ENCODE measurements around the gene CSHL1. TPM values are rescaled to one million over a fixed set of nuclear protein-coding genes. Genes with fewer than 3 reads are reported as not detected.

CSHL1 gene
- total RNA-seq, 4 donors from 2014 or later = not detected

- TF ChIP-seq, protein P1, sequence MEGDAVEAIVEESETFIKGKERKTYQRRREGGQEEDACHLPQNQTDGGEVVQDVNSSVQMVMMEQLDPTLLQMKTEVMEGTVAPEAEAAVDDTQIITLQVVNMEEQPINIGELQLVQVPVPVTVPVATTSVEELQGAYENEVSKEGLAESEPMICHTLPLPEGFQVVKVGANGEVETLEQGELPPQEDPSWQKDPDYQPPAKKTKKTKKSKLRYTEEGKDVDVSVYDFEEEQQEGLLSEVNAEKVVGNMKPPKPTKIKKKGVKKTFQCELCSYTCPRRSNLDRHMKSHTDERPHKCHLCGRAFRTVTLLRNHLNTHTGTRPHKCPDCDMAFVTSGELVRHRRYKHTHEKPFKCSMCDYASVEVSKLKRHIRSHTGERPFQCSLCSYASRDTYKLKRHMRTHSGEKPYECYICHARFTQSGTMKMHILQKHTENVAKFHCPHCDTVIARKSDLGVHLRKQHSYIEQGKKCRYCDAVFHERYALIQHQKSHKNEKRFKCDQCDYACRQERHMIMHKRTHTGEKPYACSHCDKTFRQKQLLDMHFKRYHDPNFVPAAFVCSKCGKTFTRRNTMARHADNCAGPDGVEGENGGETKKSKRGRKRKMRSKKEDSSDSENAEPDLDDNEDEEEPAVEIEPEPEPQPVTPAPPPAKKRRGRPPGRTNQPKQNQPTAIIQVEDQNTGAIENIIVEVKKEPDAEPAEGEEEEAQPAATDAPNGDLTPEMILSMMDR (IDR thresholded peaks at IDR 0.05; ENCODE audit: low read depth) = no peak
These were observed 33.9 kb upstream of the CSHL1 start for GRCh38 chr17:63944736-63945499.

GRCh38 chr17:63943745-63944144 is 32.7 kb upstream of the CSHL1 start:
- TF ChIP-seq, protein P1 (IDR thresholded peaks at IDR 0.05; ENCODE audit: low read depth) = no peak

DNA sequence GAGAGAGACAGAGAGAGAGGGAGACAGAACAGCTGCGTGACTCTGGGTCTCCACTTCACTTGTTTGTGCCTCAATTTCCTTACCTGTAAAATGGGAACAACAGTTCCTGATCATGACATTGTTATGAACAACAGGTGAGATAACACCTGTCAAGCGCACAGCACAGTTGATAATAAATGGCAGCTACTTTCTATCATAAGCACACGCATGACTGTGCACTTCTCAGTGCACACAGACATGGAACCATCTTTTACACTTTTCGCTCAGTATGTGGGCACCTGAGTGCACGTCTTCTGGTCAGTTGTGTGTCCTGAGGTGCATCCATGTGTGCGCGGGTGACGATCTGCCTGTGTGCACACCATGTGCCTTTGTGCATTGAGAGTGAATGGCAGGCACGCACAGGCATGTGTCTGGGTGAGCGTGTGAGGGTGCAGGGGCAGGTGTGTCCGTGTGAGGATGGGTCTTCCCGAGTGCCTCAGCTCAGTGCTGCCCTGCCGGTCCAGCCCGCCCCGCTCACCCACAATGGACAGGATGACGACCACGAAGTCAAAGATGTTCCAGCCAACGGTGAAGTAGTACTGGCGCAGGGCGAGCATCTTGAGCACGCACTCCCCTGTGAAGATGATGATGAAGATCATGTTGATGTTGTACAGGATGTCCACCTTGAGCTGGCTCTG is 31.4 kb upstream of the CSHL1 start:
- TF ChIP-seq, protein P1 (IDR thresholded peaks at IDR 0.05; ENCODE audit: low read depth) = no peak

DNA sequence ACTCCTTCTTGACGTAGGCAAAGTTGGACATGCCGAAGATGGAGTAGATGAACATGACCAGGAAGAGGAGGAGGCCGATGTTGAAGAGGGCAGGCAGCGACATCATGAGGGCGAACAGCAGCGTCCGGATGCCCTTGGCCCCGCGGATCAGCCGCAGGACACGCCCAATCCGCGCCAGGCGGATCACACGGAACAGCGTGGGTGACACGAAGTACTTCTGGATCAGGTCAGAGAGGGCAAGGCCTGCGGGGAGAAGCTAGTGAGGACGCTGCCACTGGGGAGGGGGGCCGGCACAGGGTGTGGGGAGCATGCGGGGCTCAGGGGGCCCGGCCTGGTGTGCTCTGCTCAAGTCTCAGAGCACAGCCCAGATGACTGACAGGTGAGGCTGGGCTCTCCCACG is 30.7 kb upstream of the CSHL1 start:
- TF ChIP-seq, protein P1 (IDR thresholded peaks at IDR 0.05; ENCODE audit: low read depth) = no peak

- TF ChIP-seq, protein P1 (IDR thresholded peaks at IDR 0.05; ENCODE audit: low read depth) = no peak
These were observed 30.1 kb upstream of the CSHL1 start for GRCh38 chr17:63941162-63941561.

DNA sequence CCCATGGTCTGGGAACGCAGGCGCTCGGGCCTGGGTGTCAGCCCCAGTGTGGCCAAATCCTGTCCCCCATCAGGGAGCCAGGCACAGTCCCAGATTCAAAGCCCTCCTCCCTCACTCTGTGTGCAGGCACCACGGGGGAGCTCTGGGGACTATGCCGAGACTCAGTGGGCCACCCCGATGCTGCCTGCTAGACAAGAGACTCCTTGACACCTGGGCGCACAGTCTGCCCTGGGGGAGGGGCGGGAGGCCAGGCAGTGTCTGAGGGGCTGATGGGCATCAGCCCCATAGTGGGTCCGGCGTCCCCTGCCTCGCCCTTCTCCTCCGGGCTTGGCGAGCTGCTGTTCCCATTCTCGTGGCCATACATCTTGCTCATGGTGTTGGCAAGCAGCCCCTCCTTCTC is 29.5 kb upstream of the CSHL1 start:
- TF ChIP-seq, protein P1 (IDR thresholded peaks at IDR 0.05; ENCODE audit: low read depth) = no peak

- TF ChIP-seq, protein P1 (IDR thresholded peaks at IDR 0.05; ENCODE audit: low read depth) = no peak
These were observed 28.8 kb upstream of the CSHL1 start for GRCh38 chr17:63939884-63940283.

Measured in subcutaneous adipose tissue (tissue), 4 donors.